Activated CD4-positive, alpha-beta T cell treated with anti-CD3 and anti-CD28 coated beads, Interleukin-2, amount 10 ng/mL, durations not matched to agents 24 days and 14 days (primary cell): ENCODE data around the gene WFDC1. TPM values are rescaled to one million over a fixed set of nuclear protein-coding genes. Genes with fewer than 3 reads are reported as not detected.

Source experiments
- DNase-seq: peaks from one replicate; pipeline ENCODE4 v3.0.0; 2022
- H3K27ac Mint-ChIP-seq: one replicate; pipeline ENCODE4 v1.8.0; 2022; ENCODE audit warnings: mild to moderate bottlenecking, mixed read lengths
- H3K27me3 Mint-ChIP-seq: one replicate; pipeline ENCODE4 v1.8.0; 2022; ENCODE audit warnings: mixed read lengths
- H3K36me3 Mint-ChIP-seq: one replicate; pipeline ENCODE4 v1.8.0; 2022; ENCODE audit warnings: low read depth, mild to moderate bottlenecking, mixed read lengths
- H3K4me1 Mint-ChIP-seq: one replicate; pipeline ENCODE4 v1.8.0; 2021; ENCODE audit warnings: mixed read lengths
- H3K4me3 Mint-ChIP-seq: one replicate; pipeline ENCODE4 v1.8.0; 2022; ENCODE audit warnings: mild to moderate bottlenecking, moderate library complexity, mixed read lengths
- H3K9me3 Mint-ChIP-seq: one replicate; pipeline ENCODE4 v1.8.0; 2021; ENCODE audit warnings: mixed read lengths
- intact Hi-C: fragments of 100-400 bp; cut with micrococcal nuclease; formaldehyde crosslinking; loops from one replicate; pipeline ENCODE4 v1.15.1; 2023
- total RNA-seq: library from RNA; stranded (reverse); gene quantifications from 2 replicates; pipeline ENCODE4 v1.2.3, GENCODE V29; 2022

The WFDC1 gene
- total RNA-seq, 1 donor from 2014 or later = not detected

GRCh38 chr16:84262939-84263338, 31.7 kb upstream of the WFDC1 start:
- Mint-ChIP-seq H3K4me1 (no peaks in the 10 kb centered on the region), H3K4me3 (no peak overlapping the region), H3K9me3 (no peaks in the 10 kb centered on the region), H3K27me3 (peaks cover 8% of the 10 kb centered on the region), H3K27ac (no peak overlapping the region), H3K36me3 (no peaks in the 10 kb centered on the region)
- intact Hi-C loops = no loop called here
- no peak for DNase-seq

GRCh38 chr16:84266451-84266850, 28.2 kb upstream of the WFDC1 start:
- Mint-ChIP-seq H3K4me1 (no peaks in the 10 kb centered on the region), H3K36me3 (no peaks in the 10 kb centered on the region), H3K9me3 (no peaks in the 10 kb centered on the region), H3K27ac (no peak overlapping the region), H3K4me3 (no peak overlapping the region), H3K27me3 (peaks cover 6% of the 10 kb centered on the region)
- DNase-seq = peak; percentile 73
- intact Hi-C loops = no loop called here

DNA sequence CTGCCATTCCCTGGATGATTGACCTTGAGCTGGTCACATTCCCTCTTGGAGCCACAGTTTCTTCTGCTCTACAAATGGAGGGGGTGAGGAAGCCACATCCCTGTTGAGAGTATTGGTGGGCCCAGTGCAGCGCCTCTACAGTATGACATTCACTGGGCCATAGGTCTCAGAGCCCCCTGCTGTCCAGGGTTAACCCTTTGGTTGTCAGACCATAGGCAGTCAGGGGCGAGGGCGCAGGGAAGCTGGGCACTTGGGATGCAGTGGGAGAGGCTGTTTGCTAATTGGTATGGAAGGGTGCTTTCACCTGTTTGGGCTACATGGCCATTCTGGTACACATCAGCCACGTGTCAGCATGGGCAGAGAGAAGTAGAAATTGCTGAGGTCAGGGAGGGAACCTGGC, 27.3 kb upstream of the WFDC1 start:
- no peak overlapping the region for H3K4me3 Mint-ChIP-seq
- H3K27me3 Mint-ChIP-seq = peaks cover 6% of the 10 kb centered on the region
- H3K36me3 Mint-ChIP-seq = no peaks in the 10 kb centered on the region
- H3K4me1 Mint-ChIP-seq = no peaks in the 10 kb centered on the region
- no peak for DNase-seq
- no peak overlapping the region for H3K27ac Mint-ChIP-seq
- H3K9me3 Mint-ChIP-seq = no peaks in the 10 kb centered on the region
- intact Hi-C loops = no loop called here

DNA sequence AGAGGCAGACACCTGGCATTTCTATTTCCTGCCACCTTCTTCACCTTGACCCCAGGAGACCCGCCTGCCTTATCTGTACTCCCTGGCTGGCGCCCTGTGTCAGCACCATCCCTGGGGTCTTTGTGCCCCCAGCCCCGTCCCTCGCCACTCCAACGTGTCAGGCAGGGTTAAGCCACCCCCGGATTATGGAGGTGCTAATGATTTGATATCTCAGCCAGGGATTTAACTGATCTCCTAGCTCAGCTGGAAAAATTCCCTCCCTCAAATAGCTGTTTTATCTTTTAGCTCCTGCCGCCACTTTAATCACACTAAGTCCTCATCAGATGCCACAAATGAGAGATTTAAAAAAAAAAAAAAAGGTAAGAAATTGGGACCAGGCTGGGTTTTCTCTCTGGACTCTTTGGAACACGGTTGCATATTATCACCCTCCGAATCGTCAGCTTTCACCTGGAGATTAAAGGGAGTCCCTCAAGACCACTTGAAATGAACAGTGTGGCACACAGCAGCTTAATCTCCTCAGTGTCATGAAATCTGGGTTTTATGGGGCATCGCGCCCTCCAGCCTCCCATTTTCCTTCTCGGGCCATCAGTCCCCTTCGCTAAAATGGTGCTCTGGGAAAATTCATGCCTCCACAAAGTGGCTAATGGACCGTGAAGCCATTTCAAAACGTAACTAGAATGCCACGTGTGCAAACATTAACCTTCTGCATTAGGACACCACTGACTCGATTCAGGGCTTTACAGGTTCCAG, 26.2 kb upstream of the WFDC1 start:
- no peak overlapping the region for H3K27ac Mint-ChIP-seq
- H3K36me3 Mint-ChIP-seq = no peaks in the 10 kb centered on the region
- peaks cover 6% of the 10 kb centered on the region for H3K27me3 Mint-ChIP-seq
- intact Hi-C loops = no loop called here
- no peak for DNase-seq
- H3K4me3 Mint-ChIP-seq = no peak overlapping the region
- no peaks in the 10 kb centered on the region for H3K4me1 Mint-ChIP-seq
- no peaks in the 10 kb centered on the region for H3K9me3 Mint-ChIP-seq

- Mint-ChIP-seq H3K27ac (no peak overlapping the region), H3K4me1 (no peaks in the 10 kb centered on the region), H3K36me3 (no peaks in the 10 kb centered on the region), H3K27me3 (peaks cover 3% of the 10 kb centered on the region), H3K4me3 (no peak overlapping the region), H3K9me3 (no peaks in the 10 kb centered on the region)
- intact Hi-C loops = no loop called here
- no peak for DNase-seq
Measured at GRCh38 chr16:84270071-84270470, 24.6 kb upstream of the WFDC1 start.

- Mint-ChIP-seq H3K9me3 (no peaks in the 10 kb centered on the region), H3K4me1 (no peaks in the 10 kb centered on the region), H3K4me3 (no peak overlapping the region), H3K27ac (no peak overlapping the region), H3K27me3 (peaks cover 3% of the 10 kb centered on the region), H3K36me3 (no peaks in the 10 kb centered on the region)
- no peak for DNase-seq
- intact Hi-C loops = no loop called here
Measured at GRCh38 chr16:84270531-84270930, 24.1 kb upstream of the WFDC1 start.

DNA sequence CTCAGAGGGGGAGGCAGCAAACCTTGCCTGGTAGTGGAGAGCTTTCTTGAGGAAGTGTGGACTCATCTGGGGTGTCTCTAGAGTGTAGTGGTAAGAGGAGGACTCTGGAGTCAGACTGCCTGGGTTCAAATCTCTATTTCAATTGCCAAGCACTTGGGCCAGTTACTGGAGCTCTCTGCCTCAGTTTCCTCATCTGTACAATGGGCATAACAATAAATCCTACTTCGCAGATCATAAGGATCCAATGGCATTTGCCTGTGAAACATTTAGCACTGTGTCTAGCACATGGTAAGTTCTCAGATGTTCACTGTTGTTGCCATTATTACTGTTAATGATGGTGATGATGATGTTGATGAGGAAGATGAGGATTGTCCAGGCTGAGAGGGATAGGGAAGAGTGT, 23.6 kb upstream of the WFDC1 start:
- no peak overlapping the region for H3K27ac Mint-ChIP-seq
- no peak overlapping the region for H3K4me3 Mint-ChIP-seq
- H3K9me3 Mint-ChIP-seq = no peaks in the 10 kb centered on the region
- H3K27me3 Mint-ChIP-seq = peaks cover 3% of the 10 kb centered on the region
- DNase-seq = no peak
- intact Hi-C loops = no loop called here
- no peaks in the 10 kb centered on the region for H3K36me3 Mint-ChIP-seq
- H3K4me1 Mint-ChIP-seq = no peaks in the 10 kb centered on the region

- H3K4me1 Mint-ChIP-seq = no peaks in the 10 kb centered on the region
- H3K27me3 Mint-ChIP-seq = peaks cover 3% of the 10 kb centered on the region
- H3K27ac Mint-ChIP-seq = no peak overlapping the region
- intact Hi-C loops = no loop called here
- H3K36me3 Mint-ChIP-seq = no peaks in the 10 kb centered on the region
- DNase-seq = no peak
- H3K4me3 Mint-ChIP-seq = no peak overlapping the region
- H3K9me3 Mint-ChIP-seq = no peaks in the 10 kb centered on the region
Measured at GRCh38 chr16:84271866-84272265, 22.8 kb upstream of the WFDC1 start.

DNA sequence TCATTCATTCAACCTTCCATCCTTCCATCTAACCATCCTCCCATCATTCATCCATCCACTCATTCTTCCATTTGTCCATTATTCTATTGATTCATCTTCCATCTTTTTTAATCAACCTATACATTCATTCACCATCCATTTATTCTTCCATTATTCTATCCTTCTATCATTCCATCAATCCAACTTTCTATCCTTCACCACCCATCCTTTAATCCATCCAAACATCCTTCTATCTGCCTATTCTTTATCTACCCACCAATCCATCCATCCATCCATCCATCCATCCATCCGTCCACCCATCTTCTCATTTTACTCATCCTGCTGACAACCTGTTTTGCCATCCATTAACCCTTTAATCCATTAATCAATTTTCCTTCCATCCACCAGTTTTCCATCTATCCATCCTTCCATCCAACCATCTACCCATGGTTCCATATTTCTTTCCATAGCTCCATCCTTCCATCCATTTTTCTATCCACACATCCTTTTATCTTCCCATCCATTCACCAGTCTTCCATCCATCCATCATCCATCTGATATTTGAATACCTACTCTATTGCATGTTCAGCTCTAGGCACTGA, 21.8 kb upstream of the WFDC1 start:
- no peaks in the 10 kb centered on the region for H3K9me3 Mint-ChIP-seq
- intact Hi-C loops = no loop called here
- H3K27ac Mint-ChIP-seq = no peak overlapping the region
- H3K4me3 Mint-ChIP-seq = no peak overlapping the region
- H3K4me1 Mint-ChIP-seq = no peaks in the 10 kb centered on the region
- no peaks in the 10 kb centered on the region for H3K27me3 Mint-ChIP-seq
- H3K36me3 Mint-ChIP-seq = no peaks in the 10 kb centered on the region
- no peak for DNase-seq

DNA sequence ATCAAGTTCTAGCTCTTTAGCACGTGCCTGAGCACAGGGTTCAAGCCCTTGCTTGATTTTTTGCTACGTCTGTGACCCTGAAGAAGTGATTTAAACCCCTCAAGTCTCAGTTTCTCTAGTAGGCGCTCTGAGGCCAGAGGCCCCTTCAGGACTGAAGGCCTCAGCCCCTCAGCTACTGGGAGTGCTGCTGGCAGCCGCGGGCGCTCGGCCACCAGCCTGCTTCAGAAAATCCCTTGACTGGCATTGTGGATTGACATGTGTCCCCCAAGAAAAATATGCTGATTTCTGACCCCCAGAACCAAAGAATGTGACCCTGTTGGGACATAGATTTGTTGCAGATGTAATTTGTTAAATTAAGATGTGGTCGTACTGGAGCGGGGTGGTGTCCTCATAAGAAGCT, 20.2 kb upstream of the WFDC1 start:
- peaks cover 4% of the 10 kb centered on the region for H3K27me3 Mint-ChIP-seq
- no peak overlapping the region for H3K4me3 Mint-ChIP-seq
- no peaks in the 10 kb centered on the region for H3K9me3 Mint-ChIP-seq
- no peaks in the 10 kb centered on the region for H3K36me3 Mint-ChIP-seq
- intact Hi-C loops = no loop called here
- no peak overlapping the region for H3K27ac Mint-ChIP-seq
- no peaks in the 10 kb centered on the region for H3K4me1 Mint-ChIP-seq
- DNase-seq = no peak

DNA sequence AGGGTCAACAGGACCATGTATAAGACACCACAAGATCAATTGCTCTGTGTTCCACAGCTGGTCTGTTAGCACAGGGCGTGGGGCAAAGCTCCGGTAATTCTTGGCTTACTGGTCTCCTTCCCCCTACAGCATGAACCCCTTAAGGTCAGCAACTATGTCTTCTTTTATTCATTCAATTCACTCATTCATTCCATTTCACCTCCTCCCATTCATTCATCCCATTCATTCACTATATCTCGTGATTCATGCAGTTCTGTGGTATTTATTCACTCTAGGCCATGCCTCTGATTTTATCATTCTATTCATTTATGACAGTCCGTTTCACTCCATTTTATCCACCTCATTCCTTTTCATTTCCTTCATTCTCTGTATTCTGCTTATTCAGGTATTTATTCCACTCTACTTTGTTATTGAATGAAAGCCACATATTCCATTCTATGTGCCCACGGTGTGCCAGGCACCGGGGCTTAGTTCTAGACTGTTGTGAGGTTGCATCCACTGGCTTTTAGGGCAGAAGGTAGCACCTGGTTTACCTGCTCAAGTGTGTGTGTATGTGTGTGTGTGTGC, 19.0 kb upstream of the WFDC1 start:
- intact Hi-C loops = loop anchor here (2.0 kb wide), 1 partner anchor 209 kb away; no protein-coding TSS in a partner anchor
- Mint-ChIP-seq H3K27me3 (peaks cover 4% of the 10 kb centered on the region), H3K4me1 (no peaks in the 10 kb centered on the region), H3K9me3 (no peaks in the 10 kb centered on the region), H3K27ac (no peak overlapping the region), H3K36me3 (no peaks in the 10 kb centered on the region), H3K4me3 (no peak overlapping the region)
- no peak for DNase-seq

GRCh38 chr16:84277244-84277823, 17.3 kb upstream of the WFDC1 start:
- Mint-ChIP-seq H3K27ac (no peak overlapping the region), H3K36me3 (no peaks in the 10 kb centered on the region), H3K27me3 (peaks cover 4% of the 10 kb centered on the region), H3K4me1 (no peaks in the 10 kb centered on the region), H3K9me3 (no peaks in the 10 kb centered on the region), H3K4me3 (no peak overlapping the region)
- intact Hi-C loops = loop anchor here (1.0 to 2.0 kb wide), 3 partner anchors 207 to 345 kb away; partner anchors contain the start of gene MEAK7
- peak; percentile 92 for DNase-seq

GRCh38 chr16:84278333-84278732, 16.3 kb upstream of the WFDC1 start:
- H3K4me3 Mint-ChIP-seq = no peak overlapping the region
- no peaks in the 10 kb centered on the region for H3K36me3 Mint-ChIP-seq
- no peaks in the 10 kb centered on the region for H3K9me3 Mint-ChIP-seq
- H3K27ac Mint-ChIP-seq = no peak overlapping the region
- H3K4me1 Mint-ChIP-seq = no peaks in the 10 kb centered on the region
- intact Hi-C loops = no loop called here
- peaks cover 5% of the 10 kb centered on the region for H3K27me3 Mint-ChIP-seq
- no peak for DNase-seq

- no peak overlapping the region for H3K27ac Mint-ChIP-seq
- no peaks in the 10 kb centered on the region for H3K9me3 Mint-ChIP-seq
- no peak for DNase-seq
- H3K27me3 Mint-ChIP-seq = peaks cover 5% of the 10 kb centered on the region
- H3K4me3 Mint-ChIP-seq = no peak overlapping the region
- no peaks in the 10 kb centered on the region for H3K4me1 Mint-ChIP-seq
- no peaks in the 10 kb centered on the region for H3K36me3 Mint-ChIP-seq
- intact Hi-C loops = no loop called here
Measured at GRCh38 chr16:84278968-84279367, 15.7 kb upstream of the WFDC1 start.
